CD4-positive, alpha-beta T cell (primary cell): ENCODE measurements around the gene AMBRA1. TPM values are rescaled to one million over a fixed set of nuclear protein-coding genes. Genes with fewer than 3 reads are reported as not detected.

Experiments
- ATAC-seq: fragments of 200-7000 bp; cut with Tn5 transposase; one replicate; pipeline ENCODE4 v1.10.0; 2022; ENCODE audit warnings: mild to moderate bottlenecking; ENCODE audit not compliant: poor library complexity
- CTCF ChIA-PET: fragments of 350-600 bp; sonication (Branson Sonifier 250); formaldehyde crosslinking; loops from one replicate; lab custom pipeline; 2021; ENCODE audit warnings: antibody characterized with exemption, inconsistent platforms; lab: Charles Lee
- POLR2A ChIA-PET: fragments of 350-600 bp; sonication (Branson Sonifier 250); formaldehyde crosslinking; loops from one replicate; lab custom pipeline; 2021; ENCODE audit warnings: antibody characterized with exemption, inconsistent platforms; lab: Charles Lee
- DNase-seq, 14 experiments: peaks; one replicate each; pipeline ENCODE4 v3.0.0-alpha.2; 2013 to 2020; ENCODE audit warnings: mixed read lengths in 2 of 14
- H3K27ac ChIP-seq, 2 donors: one replicate each; pipeline versions ENCODE4 v1.5.1 to v1.7.0; 2013; ENCODE audit warnings: low read length in 2 of 2, low read depth in 1 of 2, mild to moderate bottlenecking in 1 of 2
- H3K27me3 ChIP-seq, 2 experiments: 1 replicate in 1 of 2; 2 replicates in 1 of 2; pipeline versions ENCODE4 v1.6.1 to v1.7.0; 2013; ENCODE audit warnings: low read length in 2 of 2, control low read depth in 1 of 2, mild to moderate bottlenecking in 1 of 2, moderate library complexity in 1 of 2; ENCODE audit not compliant: insufficient read depth in 2 of 2, control insufficient read depth in 1 of 2
- H3K36me3 ChIP-seq: one replicate; pipeline ENCODE4 v1.6.1; 2013; ENCODE audit warnings: low read length, control low read depth; ENCODE audit not compliant: insufficient read depth
- H3K4me1 ChIP-seq: one replicate; pipeline ENCODE4 v1.6.1; 2013; ENCODE audit warnings: low read length, control low read depth; ENCODE audit not compliant: insufficient read depth
- H3K4me3 ChIP-seq: one replicate; pipeline ENCODE4 v1.5.1; 2013; ENCODE audit warnings: mild to moderate bottlenecking, low read length, moderate library complexity
- H3K9me3 ChIP-seq, 2 experiments: 1 replicate in 1 of 2; 2 replicates in 1 of 2; pipeline versions ENCODE4 v1.6.1 to v1.7.0; 2013; ENCODE audit warnings: low read length in 2 of 2, mild to moderate bottlenecking in 2 of 2, control low read depth in 1 of 2, moderate library complexity in 1 of 2; ENCODE audit not compliant: control insufficient read depth in 1 of 2, insufficient read depth in 1 of 2
- H3K27ac Mint-ChIP-seq: one replicate; pipeline ENCODE4 v1.8.0; 2020; ENCODE audit warnings: mixed read lengths
- H3K27me3 Mint-ChIP-seq: one replicate; pipeline ENCODE4 v1.8.0; 2021; ENCODE audit warnings: mixed read lengths
- H3K36me3 Mint-ChIP-seq: one replicate; pipeline ENCODE4 v1.8.0; 2021; ENCODE audit warnings: low read depth, mixed read lengths
- H3K4me1 Mint-ChIP-seq: one replicate; pipeline ENCODE4 v1.8.0; 2021; ENCODE audit warnings: low read depth, mixed read lengths
- H3K4me3 Mint-ChIP-seq: one replicate; pipeline ENCODE4 v1.8.0; 2020; ENCODE audit warnings: mild to moderate bottlenecking, mixed read lengths
- H3K9me3 Mint-ChIP-seq: one replicate; pipeline ENCODE4 v1.8.0; 2020; ENCODE audit warnings: mixed read lengths
- intact Hi-C, 2 experiments: fragments of 100-400 bp; cut with DNase I in 1 of 2; cut with micrococcal nuclease in 1 of 2; formaldehyde crosslinking; loops; one replicate each; pipeline versions ENCODE4 v1.15.1 to v1.9.0; 2023 to 2025; cut with DNase I, micrococcal nuclease
- total RNA-seq, 174 experiments: library from RNA in 2 of 174; stranded (reverse) in 2 of 174; gene quantifications; one replicate each; pipeline ENCODE4 v1.2.3 and lab custom pipeline; 2021 to 2026
- TF ChIP-seq, protein P1 (sequence below): fragments of 200-600 bp; IDR thresholded peaks from one replicate; pipeline ENCODE4 v1.8.0; 2022; ENCODE audit warnings: antibody characterized with exemption, mild to moderate bottlenecking

The AMBRA1 gene
- total RNA-seq, 2 experiments from 2014 or later = 29.4 to 31.9 TPM

DNA sequence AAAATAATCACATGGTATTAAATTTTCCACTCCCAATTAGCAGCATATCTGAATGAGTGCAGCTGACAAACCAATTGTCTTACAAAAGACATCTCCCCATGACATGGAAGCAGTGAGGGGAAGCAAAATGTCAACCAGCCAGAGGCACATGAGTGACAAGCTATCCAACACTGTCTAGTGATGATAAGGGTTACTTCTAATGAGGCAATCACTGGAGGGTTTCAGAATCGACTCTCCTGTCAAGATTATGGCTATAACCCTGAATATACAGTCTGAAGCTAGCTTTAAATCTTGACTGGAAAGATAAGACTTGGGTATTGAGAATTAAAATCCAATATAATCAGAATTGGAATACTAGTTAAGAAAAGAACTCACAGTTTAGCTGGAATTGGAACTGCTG lies 50.3 kb downstream of the AMBRA1 start:
- no peaks in the 10 kb centered on the region for H3K9me3 ChIP-seq
- ATAC-seq (no peak), DNase-seq (no peak)
- Mint-ChIP-seq H3K27ac (no peak overlapping the region), H3K4me3 (no peak overlapping the region), H3K4me1 (peaks cover 8% of the 10 kb centered on the region), H3K27me3 (no peaks in the 10 kb centered on the region), H3K36me3 (peaks cover 88% of the 10 kb centered on the region), H3K9me3 (no peaks in the 10 kb centered on the region)
- H3K4me1 ChIP-seq = no peaks in the 10 kb centered on the region
- H3K27ac ChIP-seq = no peak overlapping the region
- H3K4me3 ChIP-seq = no peak overlapping the region
- POLR2A ChIA-PET = interaction anchor here (0.7 kb wide), 1 partner anchor 11 kb away, joined by 3 read pairs; no protein-coding TSS in a partner anchor
- CTCF ChIA-PET = no interaction called here
- intact Hi-C loops = no loop called here
- H3K36me3 ChIP-seq = peaks cover 76% of the 10 kb centered on the region
- no peaks in the 10 kb centered on the region for H3K27me3 ChIP-seq
- TF ChIP-seq, protein P1, sequence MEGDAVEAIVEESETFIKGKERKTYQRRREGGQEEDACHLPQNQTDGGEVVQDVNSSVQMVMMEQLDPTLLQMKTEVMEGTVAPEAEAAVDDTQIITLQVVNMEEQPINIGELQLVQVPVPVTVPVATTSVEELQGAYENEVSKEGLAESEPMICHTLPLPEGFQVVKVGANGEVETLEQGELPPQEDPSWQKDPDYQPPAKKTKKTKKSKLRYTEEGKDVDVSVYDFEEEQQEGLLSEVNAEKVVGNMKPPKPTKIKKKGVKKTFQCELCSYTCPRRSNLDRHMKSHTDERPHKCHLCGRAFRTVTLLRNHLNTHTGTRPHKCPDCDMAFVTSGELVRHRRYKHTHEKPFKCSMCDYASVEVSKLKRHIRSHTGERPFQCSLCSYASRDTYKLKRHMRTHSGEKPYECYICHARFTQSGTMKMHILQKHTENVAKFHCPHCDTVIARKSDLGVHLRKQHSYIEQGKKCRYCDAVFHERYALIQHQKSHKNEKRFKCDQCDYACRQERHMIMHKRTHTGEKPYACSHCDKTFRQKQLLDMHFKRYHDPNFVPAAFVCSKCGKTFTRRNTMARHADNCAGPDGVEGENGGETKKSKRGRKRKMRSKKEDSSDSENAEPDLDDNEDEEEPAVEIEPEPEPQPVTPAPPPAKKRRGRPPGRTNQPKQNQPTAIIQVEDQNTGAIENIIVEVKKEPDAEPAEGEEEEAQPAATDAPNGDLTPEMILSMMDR = no peak

DNA sequence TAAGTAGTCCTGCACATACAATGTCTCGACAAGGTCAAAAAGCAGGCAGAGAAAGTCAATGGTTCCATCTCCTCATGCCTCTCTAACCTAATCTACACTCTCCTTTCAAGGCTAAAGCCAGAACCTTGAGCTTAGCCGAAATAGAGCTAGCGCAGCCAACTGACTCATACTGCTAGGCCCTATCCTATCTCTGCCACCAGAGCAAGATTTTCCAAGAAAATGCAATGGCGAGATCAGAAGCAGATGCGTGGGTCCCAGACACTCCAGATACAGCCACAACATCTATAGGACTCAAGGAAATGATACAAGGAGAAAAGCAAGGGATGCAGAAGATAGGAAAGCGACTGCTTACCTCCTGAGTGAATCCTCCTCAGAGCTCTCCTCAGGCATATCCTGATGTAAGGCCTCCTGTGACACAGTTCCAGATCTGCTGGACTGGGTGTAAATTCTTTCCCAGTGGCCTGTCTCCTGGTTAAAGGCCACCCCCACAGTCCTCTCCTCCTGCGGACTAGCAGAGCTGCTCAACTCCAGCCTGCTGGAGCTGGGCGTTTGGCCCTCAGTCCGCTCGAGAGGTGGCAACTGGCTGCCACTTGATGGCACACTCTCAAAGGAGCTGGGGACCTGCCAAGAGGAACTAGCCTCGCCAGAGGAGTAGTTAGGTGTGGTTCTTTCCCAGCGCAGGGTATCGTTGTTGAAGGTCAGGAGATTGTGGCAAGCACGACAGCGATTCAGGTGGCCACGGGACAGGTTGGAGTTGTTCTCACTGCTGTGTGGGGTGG lies 52.0 kb downstream of the AMBRA1 start:
- Histone ChIP-seq H3K27ac (no peak overlapping the region), H3K4me3 (no peak overlapping the region), H3K4me1 (peaks cover 3% of the 10 kb centered on the region), H3K27me3 (no peaks in the 10 kb centered on the region), H3K9me3 (no peaks in the 10 kb centered on the region), H3K36me3 (peaks cover 65% of the 10 kb centered on the region)
- DNase-seq (no peak), ATAC-seq (no peak)
- TF ChIP-seq, protein P1 = no peak
- intact Hi-C loops = no loop called here
- ChIA-PET CTCF (interaction anchor here (0.6 to 1.2 kb wide), 2 partner anchors 13 to 247 kb away, joined by 3 read pairs; no protein-coding TSS in a partner anchor), POLR2A (no interaction called here)
- Mint-ChIP-seq H3K27me3 (no peaks in the 10 kb centered on the region), H3K9me3 (no peaks in the 10 kb centered on the region), H3K36me3 (peaks cover 71% of the 10 kb centered on the region), H3K4me1 (peaks cover 8% of the 10 kb centered on the region), H3K4me3 (no peak overlapping the region), H3K27ac (no peak overlapping the region)

DNA sequence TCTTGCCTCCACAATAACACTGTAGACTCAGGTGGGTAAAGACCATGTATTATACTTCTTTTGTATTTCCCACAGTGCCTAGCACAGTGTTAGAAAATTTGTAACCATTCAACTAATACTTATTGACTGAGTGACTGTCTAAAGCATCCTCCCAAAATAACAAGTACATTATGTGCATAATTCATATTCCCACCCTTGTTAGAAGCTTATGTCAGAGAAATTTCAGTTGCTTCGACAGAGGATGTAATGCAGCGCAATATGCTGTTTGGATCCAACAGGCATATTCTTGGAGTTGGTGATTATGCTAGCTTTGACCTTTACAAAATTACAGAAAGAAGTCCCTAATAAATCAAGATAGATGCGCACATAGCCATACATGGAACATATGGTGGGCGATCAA lies 53.0 kb downstream of the AMBRA1 start:
- POLR2A ChIA-PET = no interaction called here
- Mint-ChIP-seq H3K27ac (no peak overlapping the region), H3K4me1 (peaks cover 16% of the 10 kb centered on the region), H3K9me3 (no peaks in the 10 kb centered on the region), H3K27me3 (no peaks in the 10 kb centered on the region), H3K36me3 (peaks cover 64% of the 10 kb centered on the region), H3K4me3 (no peak overlapping the region)
- Histone ChIP-seq H3K9me3 (no peaks in the 10 kb centered on the region), H3K4me3 (no peak overlapping the region), H3K27me3 (no peaks in the 10 kb centered on the region), H3K4me1 (peaks cover 3% of the 10 kb centered on the region), H3K27ac (no peak overlapping the region), H3K36me3 (peaks cover 55% of the 10 kb centered on the region)
- TF ChIP-seq, protein P1 = no peak
- intact Hi-C loops = no loop called here
- DNase-seq (no peak), ATAC-seq (no peak)
- CTCF ChIA-PET = no interaction called here
